Mammary microvascular endothelial cell (primary cell): Measurements from ENCODE around the gene DCLK3. TPM values are rescaled to one million over a fixed set of nuclear protein-coding genes. Genes with fewer than 3 reads are reported as not detected.

Source experiments
- total RNA-seq: library from RNA; depleted of rRNA; stranded (reverse); fragments of >200 nt; gene quantifications from 2 replicates; pipeline ENCODE4 v1.2.3, GENCODE V29; 2015

DCLK3 gene, protein sequence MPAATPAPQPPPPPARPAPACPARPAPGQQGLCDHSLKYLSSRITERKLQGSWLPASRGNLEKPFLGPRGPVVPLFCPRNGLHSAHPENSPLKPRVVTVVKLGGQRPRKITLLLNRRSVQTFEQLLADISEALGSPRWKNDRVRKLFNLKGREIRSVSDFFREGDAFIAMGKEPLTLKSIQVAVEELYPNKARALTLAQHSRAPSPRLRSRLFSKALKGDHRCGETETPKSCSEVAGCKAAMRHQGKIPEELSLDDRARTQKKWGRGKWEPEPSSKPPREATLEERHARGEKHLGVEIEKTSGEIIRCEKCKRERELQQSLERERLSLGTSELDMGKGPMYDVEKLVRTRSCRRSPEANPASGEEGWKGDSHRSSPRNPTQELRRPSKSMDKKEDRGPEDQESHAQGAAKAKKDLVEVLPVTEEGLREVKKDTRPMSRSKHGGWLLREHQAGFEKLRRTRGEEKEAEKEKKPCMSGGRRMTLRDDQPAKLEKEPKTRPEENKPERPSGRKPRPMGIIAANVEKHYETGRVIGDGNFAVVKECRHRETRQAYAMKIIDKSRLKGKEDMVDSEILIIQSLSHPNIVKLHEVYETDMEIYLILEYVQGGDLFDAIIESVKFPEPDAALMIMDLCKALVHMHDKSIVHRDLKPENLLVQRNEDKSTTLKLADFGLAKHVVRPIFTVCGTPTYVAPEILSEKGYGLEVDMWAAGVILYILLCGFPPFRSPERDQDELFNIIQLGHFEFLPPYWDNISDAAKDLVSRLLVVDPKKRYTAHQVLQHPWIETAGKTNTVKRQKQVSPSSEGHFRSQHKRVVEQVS
- under 0.01 and 0.05 TPM in 2 replicates for total RNA-seq

GRCh38 chr3:36763850-36764703 lies at the start of gene DCLK3:
Gene DCLK3 (minus strand): TSS chr3:36764553. CDS start chr3:36764263, 290 bp downstream.

Other genes with a start within 250 kb of the DCLK3 start
- gene TRANK1, start 180.5 kb upstream of the DCLK3 start, total RNA-seq: 7.6 and 11.9 TPM in 2 replicates
- gene EPM2AIP1, start 228.6 kb upstream of the DCLK3 start, total RNA-seq: 5.5 and 10.7 TPM in 2 replicates
- 33.8 and 37.6 TPM in 2 replicates for gene MLH1, start 229.0 kb upstream of the DCLK3 start, total RNA-seq